Natural killer cell (primary cell): ENCODE measurements around the gene RIMBP2. TPM values are rescaled to one million over a fixed set of nuclear protein-coding genes. Genes with fewer than 3 reads are reported as not detected.

Experiments
- ATAC-seq, 3 donors: fragments of 150-1000 bp in 2 of 3; fragments of 200-7000 bp in 1 of 3; cut with Tn5 transposase; 1 replicate in 1 of 3; 2 replicates in 2 of 3; pipeline ENCODE4 v1.10.0; 2021; ENCODE audit warnings: mild to moderate bottlenecking in 2 of 3, moderate library complexity in 2 of 3
- DNase-seq, 2 donors: peaks; one replicate each; pipeline versions ENCODE4 v3.0.0 to v3.0.0-alpha.2; 2013 to 2021; ENCODE audit warnings: mixed read lengths in 1 of 2
- H3K27ac ChIP-seq: one replicate; pipeline ENCODE4 v1.5.1; 2013; ENCODE audit warnings: mild to moderate bottlenecking, low read length
- H3K27me3 ChIP-seq: one replicate; pipeline ENCODE4 v1.6.1; 2013; ENCODE audit warnings: low read length; ENCODE audit not compliant: control insufficient read depth, insufficient read depth
- H3K36me3 ChIP-seq: one replicate; pipeline ENCODE4 v1.6.1; 2013; ENCODE audit warnings: low read length; ENCODE audit not compliant: control insufficient read depth, insufficient read depth
- H3K4me1 ChIP-seq: one replicate; pipeline ENCODE4 v1.6.1; 2013; ENCODE audit warnings: low read length; ENCODE audit not compliant: control insufficient read depth, insufficient read depth
- H3K4me3 ChIP-seq: one replicate; pipeline ENCODE4 v1.5.1; 2013; ENCODE audit warnings: low read length
- H3K9me3 ChIP-seq: one replicate; pipeline ENCODE4 v1.6.1; 2013; ENCODE audit warnings: low read length; ENCODE audit not compliant: control insufficient read depth, insufficient read depth
- H3K27ac Mint-ChIP-seq, 2 donors: one replicate each; pipeline ENCODE4 v1.8.0; 2022; ENCODE audit warnings: mild to moderate bottlenecking in 2 of 2, mixed read lengths in 2 of 2, moderate library complexity in 1 of 2
- H3K27me3 Mint-ChIP-seq, 2 donors: one replicate each; pipeline ENCODE4 v1.8.0; 2022; ENCODE audit warnings: low read depth in 2 of 2, mixed read lengths in 2 of 2
- H3K36me3 Mint-ChIP-seq: one replicate; pipeline ENCODE4 v1.8.0; 2022; ENCODE audit warnings: mixed read lengths
- H3K4me1 Mint-ChIP-seq, 2 donors: one replicate each; pipeline ENCODE4 v1.8.0; 2022; ENCODE audit warnings: mixed read lengths in 2 of 2
- H3K4me3 Mint-ChIP-seq: one replicate; pipeline ENCODE4 v1.8.0; 2022; ENCODE audit warnings: mild to moderate bottlenecking, moderate library complexity, mixed read lengths
- H3K9me3 Mint-ChIP-seq, 2 donors: one replicate each; pipeline ENCODE4 v1.8.0; 2022; ENCODE audit warnings: mixed read lengths in 2 of 2
- CTCF ChIP-seq: fragments of 200-600 bp; IDR thresholded peaks from one replicate; pipeline ENCODE4 v1.8.0; 2022; ENCODE audit warnings: antibody characterized with exemption
- WGBS: methylation state at CpG from one replicate; pipeline ENCODE4 v1.1.7; 2013; ENCODE audit warnings: missing lambda C conversion rate; ENCODE audit not compliant: insufficient coverage; 5-methylcytosine and 5-hydroxymethylcytosine counted together
- intact Hi-C: fragments of 100-400 bp; cut with micrococcal nuclease; formaldehyde crosslinking; loops from one replicate; pipeline ENCODE4 v1.14.2; 2022
- total RNA-seq, 4 donors: library from RNA; stranded (reverse); fragments of 120-200 nt in 1 of 4; gene quantifications; one replicate each; pipeline versions ENCODE4 v1.2.3 to v1.2.4, GENCODE V29; 2013 to 2022

RIMBP2 gene
- not detected for total RNA-seq
- total RNA-seq (2013), result 0.34 TPM

DNA sequence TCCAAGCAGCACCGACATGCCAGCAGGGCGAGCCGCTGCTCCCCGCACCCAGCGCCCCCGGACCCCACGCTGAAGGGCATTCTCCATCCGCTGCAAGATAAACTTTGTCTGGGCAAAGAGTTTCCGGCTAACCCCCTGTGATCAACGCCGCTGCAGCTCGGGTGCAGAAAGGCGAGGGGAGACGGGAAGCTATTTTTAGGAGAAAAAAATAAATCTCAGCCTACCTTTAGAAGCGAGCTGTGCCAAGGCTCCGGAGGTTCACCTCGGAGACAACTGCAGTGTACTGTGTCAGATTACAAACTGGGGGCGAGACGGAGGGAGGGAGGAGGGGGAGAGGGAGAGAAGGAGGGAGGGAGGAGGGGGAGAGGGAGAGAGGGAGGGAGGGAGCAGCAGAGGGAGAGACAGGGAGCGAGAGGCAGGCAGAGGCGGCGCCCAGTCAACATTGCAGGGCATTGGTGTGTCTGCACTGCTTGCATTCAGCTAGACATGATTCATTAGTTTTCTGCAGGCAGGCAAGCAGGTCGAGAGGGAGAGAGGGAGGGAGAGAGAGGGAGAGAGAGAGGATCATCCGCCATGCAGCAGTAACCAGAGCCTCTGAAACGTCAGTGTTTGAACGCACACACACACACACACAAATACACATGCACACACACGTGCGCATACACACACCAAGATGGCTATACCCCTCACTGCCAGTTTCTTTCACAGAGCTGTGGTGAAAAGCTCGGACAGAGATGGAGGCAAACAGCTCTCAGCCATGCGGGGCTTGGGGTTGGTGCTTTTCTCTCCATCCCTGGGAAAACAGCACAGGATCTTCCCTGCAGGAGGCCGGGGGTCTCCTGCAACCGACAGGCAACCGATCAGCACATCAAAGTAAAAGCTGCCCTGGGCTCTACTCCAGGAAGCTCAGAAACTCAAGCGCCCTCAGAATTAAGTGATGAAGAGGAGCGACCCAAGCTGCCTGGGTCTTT, at the start of gene RIMBP2:
TSS of gene RIMBP2 (minus strand) at position 302 of the 971 bp plus-strand sequence. CDS start 237,286 bp downstream, outside the sequence.
- no peaks in the 10 kb centered on the region for H3K9me3 Mint-ChIP-seq
- WGBS, result 2% methylated on average over 35 of the region's 35 CpGs
- Histone ChIP-seq H3K4me3 (no peak within 1 kb of the TSS), H3K27me3 (peaks cover 31% of the 10 kb centered on the region), H3K4me1 (peaks cover 12% of the 10 kb centered on the region), H3K9me3 (no peaks in the 10 kb centered on the region), H3K36me3 (no peaks in the 10 kb centered on the region), H3K27ac (no peak within 1 kb of the TSS)
- H3K36me3 Mint-ChIP-seq, result peaks cover 7% of the 10 kb centered on the region
- intact Hi-C loops, result no loop called here
- no peak within 1 kb of the TSS for H3K4me3 Mint-ChIP-seq
- no peaks in the 10 kb centered on the region for H3K4me1 Mint-ChIP-seq
- H3K27ac Mint-ChIP-seq, result no peak within 1 kb of the TSS
- no peak for TF ChIP-seq CTCF
- no peak for ATAC-seq
- peaks cover 13 to 28% of the 10 kb centered on the region in 2 donors for H3K27me3 Mint-ChIP-seq
- DNase-seq, result no peak

- ATAC-seq (no peak), DNase-seq (peak in 1 of 2 donors; percentile 40)
- Mint-ChIP-seq H3K27ac (no peak overlapping the region), H3K4me3 (no peak overlapping the region), H3K36me3 (no peaks in the 10 kb centered on the region), H3K27me3 (peaks cover 0 to 20% of the 10 kb centered on the region in 2 donors), H3K4me1 (no peaks in the 10 kb centered on the region), H3K9me3 (no peaks in the 10 kb centered on the region)
- no peak overlapping the region for H3K27ac ChIP-seq
- H3K4me1 ChIP-seq, result peaks cover 16% of the 10 kb centered on the region
- 93% methylated on average over 8 of the region's 8 CpGs for WGBS
- H3K36me3 ChIP-seq, result no peaks in the 10 kb centered on the region
- H3K4me3 ChIP-seq, result no peak overlapping the region
- intact Hi-C loops, result no loop called here
- peaks cover 2% of the 10 kb centered on the region for H3K27me3 ChIP-seq
- H3K9me3 ChIP-seq, result no peaks in the 10 kb centered on the region
- TF ChIP-seq CTCF, result no peak
These were observed 49.1 kb upstream of the RIMBP2 start for GRCh38 chr12:130765186-130765659.

DNA sequence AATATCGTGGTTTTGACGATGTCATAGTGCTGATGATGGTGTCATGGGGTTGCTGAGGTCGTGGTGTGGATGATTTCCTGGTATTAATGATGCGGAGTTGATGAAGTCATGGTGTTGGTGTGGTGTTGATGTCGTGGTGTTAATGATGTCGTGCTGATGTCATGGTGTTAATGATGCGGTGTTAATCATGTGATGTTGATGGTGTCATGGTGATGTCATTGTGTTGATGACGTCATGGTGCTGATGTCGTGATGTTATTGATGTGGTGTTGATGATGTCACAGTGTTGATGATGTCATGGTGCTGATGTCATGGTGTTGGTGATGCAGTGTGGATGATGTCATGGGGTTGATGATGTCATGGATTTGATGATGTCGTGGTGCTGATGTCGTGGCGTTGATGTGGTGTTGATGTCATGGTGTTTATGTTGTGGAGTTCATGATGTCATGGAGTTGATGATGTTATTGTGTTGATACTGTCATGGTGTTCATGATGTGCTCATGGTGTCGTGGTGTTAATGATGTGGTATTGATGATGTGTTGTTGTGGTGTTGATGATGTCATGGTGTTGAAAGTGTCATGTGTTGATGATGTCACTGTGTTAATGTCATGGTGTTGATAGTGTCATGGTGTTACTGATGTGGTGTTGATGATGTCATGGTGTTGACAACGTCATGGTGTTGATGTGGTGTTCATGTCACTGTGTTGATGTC, 48.5 kb upstream of the RIMBP2 start:
- no peak for TF ChIP-seq CTCF
- Histone ChIP-seq H3K4me3 (no peak overlapping the region), H3K36me3 (no peaks in the 10 kb centered on the region), H3K27me3 (peaks cover 2% of the 10 kb centered on the region), H3K4me1 (peaks cover 19% of the 10 kb centered on the region), H3K27ac (no peak overlapping the region), H3K9me3 (no peaks in the 10 kb centered on the region)
- DNase-seq (peak in 1 of 2 donors; percentile 51), ATAC-seq (peak in 1 of 3 donors; percentile 34)
- no peaks in the 10 kb centered on the region for H3K9me3 Mint-ChIP-seq
- H3K4me3 Mint-ChIP-seq, result no peak overlapping the region
- intact Hi-C loops, result no loop called here
- H3K36me3 Mint-ChIP-seq, result no peaks in the 10 kb centered on the region
- H3K27me3 Mint-ChIP-seq, result peaks cover 0 to 22% of the 10 kb centered on the region in 2 donors
- no peaks in the 10 kb centered on the region for H3K4me1 Mint-ChIP-seq
- 87% methylated on average over 14 of the region's 14 CpGs for WGBS
- H3K27ac Mint-ChIP-seq, result no peak overlapping the region
